HEK293 (cell line): ENCODE measurements around the gene SPESP1.

Source experiments
- CTCF ChIA-PET: fragments of 350-600 bp; formaldehyde crosslinking; extraction: SDS; loops from one replicate; lab custom pipeline; 2021; ENCODE audit warnings: antibody characterized with exemption; lab: Yijun Ruan, JAX
- POLR2A ChIA-PET: fragments of 300-600 bp; formaldehyde crosslinking; extraction: SDS; loops from one replicate; lab custom pipeline; 2020; ENCODE audit warnings: antibody characterized with exemption, inconsistent platforms; lab: Yijun Ruan, JAX
- H3K27ac ChIP-seq: fragments of 200-500 bp; sonication (Bioruptor generic); 2 replicates; pipeline ENCODE4 v1.5.1; 2014; ENCODE audit warnings: low read depth, low read length, control low read depth, inconsistent platforms; ENCODE audit errors: extremely low read depth
- H3K36me3 ChIP-seq, 2 experiments: fragments of 200-500 bp in 1 of 2; sonication (Bioruptor generic) in 1 of 2; 1 replicate in 1 of 2; 2 replicates in 1 of 2; pipeline ENCODE4 v1.5.1; 2014 to 2017; ENCODE audit warnings: inconsistent platforms in 2 of 2, low read length in 2 of 2; ENCODE audit not compliant: control insufficient read depth in 2 of 2, insufficient read depth in 1 of 2
- H3K4me1 ChIP-seq: fragments of 200-500 bp; sonication (Bioruptor generic); 2 replicates; pipeline ENCODE4 v1.5.1; 2014; ENCODE audit warnings: mild to moderate bottlenecking, low read length, inconsistent platforms; ENCODE audit not compliant: control insufficient read depth, insufficient read depth
- H3K4me3 ChIP-seq: 2 replicates; pipeline ENCODE4 v1.5.1; 2011; ENCODE audit warnings: low read depth, mild to moderate bottlenecking, control low read depth, low read length, moderate library complexity
- H3K9me3 ChIP-seq: fragments of 200-500 bp; sonication (Bioruptor generic); 2 replicates; pipeline ENCODE4 v1.5.1; 2014; ENCODE audit warnings: low read depth, low read length, inconsistent platforms; ENCODE audit not compliant: control insufficient read depth, insufficient read depth
- HOXC10 ChIP-seq: sonication (generic); formaldehyde crosslinking; IDR thresholded peaks from 2 replicates; pipeline ENCODE4 v1.8.1; 2023; ENCODE audit warnings: mild to moderate bottlenecking, missing genetic modification reagents
- INSM2 ChIP-seq: fragments of 450-650 bp; formaldehyde crosslinking; IDR thresholded peaks from 2 replicates; pipeline ENCODE4 v1.5.1; 2016; ENCODE audit warnings: missing biosample characterization, missing genetic modification characterization
- PRDM1 ChIP-seq: fragments of 450-650 bp; formaldehyde crosslinking; IDR thresholded peaks from 2 replicates; pipeline ENCODE4; 2016; ENCODE audit warnings: missing biosample characterization, missing genetic modification characterization
- PRDM10 ChIP-seq: fragments of 450-650 bp; formaldehyde crosslinking; IDR thresholded peaks from 2 replicates; pipeline ENCODE4 v1.5.1; 2016; ENCODE audit warnings: missing biosample characterization, missing genetic modification characterization
- TCF7L2 ChIP-seq: IDR thresholded peaks from 2 replicates; pipeline ENCODE4 v1.6.1; 2011; ENCODE audit warnings: low read depth, mild to moderate bottlenecking, inconsistent platforms, low read length, moderate library complexity, borderline replicate concordance
- ZBTB7A ChIP-seq: fragments of 450-650 bp; formaldehyde crosslinking; IDR thresholded peaks from 2 replicates; pipeline ENCODE4 v1.5.1; 2016; ENCODE audit warnings: low read depth, missing biosample characterization, missing genetic modification characterization
- ZIC2 ChIP-seq: fragments of 450-650 bp; formaldehyde crosslinking; IDR thresholded peaks from 2 replicates; pipeline ENCODE4 v1.5.1; 2016; ENCODE audit warnings: missing biosample characterization, missing genetic modification characterization
- ZNF132 ChIP-seq: fragments of 450-650 bp; formaldehyde crosslinking; IDR thresholded peaks from 2 replicates; pipeline ENCODE4 v1.5.1; 2017; ENCODE audit warnings: missing biosample characterization, missing genetic modification characterization, borderline replicate concordance
- ZNF19 ChIP-seq: fragments of 450-650 bp; formaldehyde crosslinking; IDR thresholded peaks from 2 replicates; pipeline ENCODE4; 2016; ENCODE audit warnings: missing biosample characterization, missing genetic modification characterization, low read depth
- ZNF239 ChIP-seq: fragments of 450-650 bp; formaldehyde crosslinking; IDR thresholded peaks from 2 replicates; pipeline ENCODE4 v1.5.1; 2016; ENCODE audit warnings: missing biosample characterization, missing genetic modification characterization
- ZNF248 ChIP-seq: fragments of 450-650 bp; formaldehyde crosslinking; IDR thresholded peaks from 2 replicates; pipeline ENCODE4 v1.5.1; 2017; ENCODE audit warnings: missing biosample characterization, missing genetic modification characterization
- ZNF26 ChIP-seq: fragments of 450-650 bp; formaldehyde crosslinking; IDR thresholded peaks from 2 replicates; pipeline ENCODE4 v1.5.1; 2016; ENCODE audit warnings: missing biosample characterization, missing genetic modification characterization
- ZNF426 ChIP-seq: fragments of 450-650 bp; formaldehyde crosslinking; IDR thresholded peaks from 2 replicates; pipeline ENCODE4 v1.5.1; 2017; ENCODE audit warnings: missing biosample characterization, missing genetic modification characterization, mild to moderate bottlenecking, inconsistent platforms, moderate library complexity
- ZNF449 ChIP-seq: fragments of 450-650 bp; formaldehyde crosslinking; IDR thresholded peaks from 2 replicates; pipeline ENCODE4 v1.5.1; 2017; ENCODE audit warnings: missing biosample characterization, mild to moderate bottlenecking, missing genetic modification characterization, moderate library complexity
- ZNF514 ChIP-seq: fragments of 450-650 bp; formaldehyde crosslinking; IDR thresholded peaks from 2 replicates; pipeline ENCODE4 v1.5.1; 2016; ENCODE audit warnings: missing biosample characterization, missing genetic modification characterization
- ZNF624 ChIP-seq: fragments of 450-650 bp; formaldehyde crosslinking; IDR thresholded peaks from 2 replicates; pipeline ENCODE4 v1.5.1; 2017; ENCODE audit warnings: missing biosample characterization, missing genetic modification characterization
- ZNF701 ChIP-seq: fragments of 450-650 bp; formaldehyde crosslinking; IDR thresholded peaks from 2 replicates; pipeline ENCODE4 v1.5.1; 2016; ENCODE audit warnings: missing biosample characterization, missing genetic modification characterization
- ZNF843 ChIP-seq: fragments of 450-650 bp; formaldehyde crosslinking; IDR thresholded peaks from 2 replicates; pipeline ENCODE4 v1.5.1; 2016; ENCODE audit warnings: missing biosample characterization, missing genetic modification characterization
- ZSCAN16 ChIP-seq: fragments of 450-650 bp; formaldehyde crosslinking; IDR thresholded peaks from 2 replicates; pipeline ENCODE4 v1.5.1; 2016; ENCODE audit warnings: missing biosample characterization, missing genetic modification characterization
- ZSCAN18 ChIP-seq: fragments of 450-650 bp; formaldehyde crosslinking; IDR thresholded peaks from 2 replicates; pipeline ENCODE4 v1.5.1; 2016; ENCODE audit warnings: missing biosample characterization, missing genetic modification characterization

Gene SPESP1

GRCh38 chr15:68894208-68894607, 36.1 kb upstream of the SPESP1 start:
- no peaks in the 10 kb centered on the region for H3K9me3 ChIP-seq
- TF ChIP-seq PRDM10 (tag by site-specific recombination) (peak; percentile 64), PRDM1 (tag by site-specific recombination) (no peak), ZNF248 (tag by site-specific recombination) (no peak), ZIC2 (tag by site-specific recombination) (peak; percentile 45; the same call in 1 of the 2 replicates), ZNF449 (tag by site-specific recombination) (peak; percentile 96)
- POLR2A ChIA-PET = no interaction called here

GRCh38 chr15:68896178-68896577, 34.1 kb upstream of the SPESP1 start:
- H3K4me3 ChIP-seq = no peak overlapping the region
- POLR2A ChIA-PET = interaction anchor here (0.6 kb wide), 1 partner anchor 187 kb away, joined by 3 read pairs; no protein-coding TSS in a partner anchor
- H3K4me1 ChIP-seq = no peaks in the 10 kb centered on the region; the same call in 1 of the 2 replicates
- H3K36me3 ChIP-seq = no peaks in the 10 kb centered on the region
- no peak overlapping the region for H3K27ac ChIP-seq
- TF ChIP-seq ZBTB7A (no peak), ZNF843 (tag by site-specific recombination) (no peak), ZNF26 (tag by site-specific recombination) (no peak), HOXC10 (CRISPR knock-in tag) (no peak), ZSCAN16 (tag by site-specific recombination) (no peak)
- TF ChIP-seq, all 188 proteins: peak for 0
- H3K9me3 ChIP-seq = no peaks in the 10 kb centered on the region
- CTCF ChIA-PET = interaction anchor here (0.8 to 4.5 kb wide), 4 partner anchors 20 to 346 kb away, joined by 5 to 15 read pairs (median 10); no protein-coding TSS in a partner anchor

More at GRCh38 chr15:68894208-68894607, 36.1 kb upstream of the SPESP1 start:
- no peaks in the 10 kb centered on the region for H3K4me1 ChIP-seq
- CTCF ChIA-PET = interaction anchor here (0.9 to 1.8 kb wide), 5 partner anchors 8 to 355 kb away, joined by 4 to 7 read pairs (median 4); no protein-coding TSS in a partner anchor
- no peak overlapping the region for H3K27ac ChIP-seq
- H3K4me3 ChIP-seq = no peak overlapping the region
- no peaks in the 10 kb centered on the region for H3K36me3 ChIP-seq

GRCh38 chr15:68897016-68897415, 33.3 kb upstream of the SPESP1 start:
- POLR2A ChIA-PET = no interaction called here
- CTCF ChIA-PET = interaction anchor here (0.8 to 4.5 kb wide), 4 partner anchors 21 to 347 kb away, joined by 5 to 15 read pairs (median 10); no protein-coding TSS in a partner anchor
- Histone ChIP-seq H3K4me1 (no peaks in the 10 kb centered on the region; the same call in 1 of the 2 replicates), H3K36me3 (no peaks in the 10 kb centered on the region), H3K9me3 (no peaks in the 10 kb centered on the region), H3K4me3 (no peak overlapping the region), H3K27ac (no peak overlapping the region)
- TF ChIP-seq ZNF514 (tag by site-specific recombination) (no peak), ZNF701 (tag by site-specific recombination) (no peak), ZNF19 (tag by site-specific recombination) (no peak), INSM2 (tag by site-specific recombination) (no peak), ZNF426 (tag by site-specific recombination) (no peak), ZNF239 (tag by site-specific recombination) (no peak), ZNF624 (tag by site-specific recombination) (no peak), TCF7L2 (no peak), ZNF132 (no peak), ZSCAN18 (no peak)
